HepG2 (cell line): ENCODE results near the gene GALNT16. TPM values are rescaled to one million over a fixed set of nuclear protein-coding genes. Genes with fewer than 3 reads are reported as not detected.
A peak's percentile ranks its signal among the peaks of the same experiment; 100 is the strongest.

Experiments used
- ATAC-seq: fragments of 200-7000 bp; cut with Tn5 transposase; 3 replicates; pipeline ENCODE4 v1.9.1; 2020; ENCODE audit warnings: mild to moderate bottlenecking, moderate library complexity
- BruUV-seq: library from RNA; stranded (reverse); fragments of 400-500 nt; replicated peaks from 2 replicates; lab custom pipeline; 2021; lab: Mats Ljungman, UMichigan
- CTCF ChIA-PET: fragments of 300-600 bp; formaldehyde crosslinking; extraction: SDS; loops from one replicate; lab custom pipeline; 2021; ENCODE audit warnings: low total read pairs, inconsistent platforms, low intra/inter-chr PET ratio; lab: Yijun Ruan, JAX
- POLR2A ChIA-PET: fragments of 350-600 bp; sonication (Branson Sonifier 250); formaldehyde crosslinking; loops from one replicate; lab custom pipeline; 2020; ENCODE audit warnings: antibody characterized with exemption, inconsistent platforms; lab: Yijun Ruan, JAX
- DNase-seq: peaks from one replicate; pipeline ENCODE4 v3.0.0-alpha.2; 2015; ENCODE audit warnings: low spot score
- FAIRE-seq: peaks from 3 replicates; lab custom pipeline; 2011; peaks lifted over from hg19 to GRCh38; lab: Jason Lieb, UNC
- H2AFZ ChIP-seq: one replicate; pipeline ENCODE4 v1.6.1; 2011; ENCODE audit warnings: low read length, inconsistent platforms
- H3K27ac ChIP-seq: fragments of 300-600 bp; 3 replicates; pipeline ENCODE4 v1.8.0; 2011; ENCODE audit warnings: mixed run types, mild to moderate bottlenecking, mixed read lengths, low read length, inconsistent platforms; ENCODE audit not compliant: insufficient read depth; ENCODE audit errors: extremely low read length
- H3K27me3 ChIP-seq, 2 experiments: fragments of 200-600 bp in 1 of 2; 2 replicates in 1 of 2; 3 replicates in 1 of 2; pipeline versions ENCODE4 v1.6.0 to v1.8.0; 2011; ENCODE audit warnings: low read length in 2 of 2, mild to moderate bottlenecking in 2 of 2, moderate library complexity in 2 of 2, inconsistent platforms in 1 of 2; ENCODE audit not compliant: insufficient read depth in 2 of 2, control insufficient read depth in 1 of 2
- H3K36me3 ChIP-seq, 2 experiments: fragments of 200-600 bp in 1 of 2; replicated peaks in 1 of 2; 2 replicates in 1 of 2; 3 replicates in 1 of 2; pipeline versions ENCODE4 v1.5.1 to v1.8.0; 2011; ENCODE audit warnings: low read length in 2 of 2, inconsistent platforms in 1 of 2; ENCODE audit not compliant: insufficient read depth in 2 of 2, control insufficient read depth in 1 of 2
- H3K4me1 ChIP-seq: 2 replicates; pipeline ENCODE4 v1.5.1; 2012; ENCODE audit warnings: low read length, inconsistent platforms; ENCODE audit not compliant: insufficient read depth
- H3K4me2 ChIP-seq: 2 replicates; pipeline ENCODE4 v1.6.0; 2011; ENCODE audit warnings: low read depth, low read length, inconsistent platforms
- H3K4me3 ChIP-seq, 3 experiments: fragments of 200-600 bp in 1 of 3; sonication (generic), shearing (Covaris generic) in 1 of 3; replicated peaks in 1 of 3; 2 replicates each; pipeline ENCODE4 v1.5.1; 2011 to 2016; ENCODE audit warnings: low read length in 3 of 3, inconsistent platforms in 2 of 3, low read depth in 2 of 3, mild to moderate bottlenecking in 2 of 3, control low read depth in 1 of 3, mixed read lengths in 1 of 3; ENCODE audit not compliant: insufficient read depth in 1 of 3
- H3K79me2 ChIP-seq: one replicate; pipeline ENCODE4 v1.6.1; 2011; ENCODE audit warnings: low read length, inconsistent platforms; ENCODE audit not compliant: insufficient read depth
- H3K9ac ChIP-seq: 2 replicates; pipeline ENCODE4 v1.6.0; 2011; ENCODE audit warnings: mild to moderate bottlenecking, low read depth, low read length, inconsistent platforms; ENCODE audit not compliant: insufficient read depth
- H3K9me3 ChIP-seq: 2 replicates; pipeline ENCODE4 v1.5.1; 2012; ENCODE audit warnings: mild to moderate bottlenecking, low read length
- H4K20me1 ChIP-seq: 2 replicates; pipeline ENCODE4 v1.6.0; 2011; ENCODE audit warnings: inconsistent platforms, mild to moderate bottlenecking, low read length, moderate library complexity; ENCODE audit not compliant: insufficient read depth
- HMGXB4 ChIP-seq, 2 experiments: sonication (generic) in 1 of 2; formaldehyde crosslinking in 1 of 2; IDR thresholded peaks; 2 replicates each; pipeline versions ENCODE4 v1.4.0 to v1.6.1; 2018 to 2020; ENCODE audit warnings: missing genetic modification reagents in 2 of 2, borderline replicate concordance in 1 of 2, low read depth in 1 of 2, mild to moderate bottlenecking in 1 of 2, missing biosample characterization in 1 of 2
- HNRNPL ChIP-seq: fragments of 200-400 bp; formaldehyde crosslinking; IDR thresholded peaks from 2 replicates; pipeline ENCODE4 v1.6.1; 2017; ENCODE audit warnings: mild to moderate bottlenecking, low read depth, low read length
- MEIS1 ChIP-seq: sonication (generic); formaldehyde crosslinking; IDR thresholded peaks from 2 replicates; pipeline ENCODE4 v1.9.0; 2021; ENCODE audit warnings: mild to moderate bottlenecking, missing genetic modification reagents, moderate library complexity, borderline replicate concordance
- NFATC3 ChIP-seq: sonication (generic); formaldehyde crosslinking; IDR thresholded peaks from 2 replicates; pipeline ENCODE4 v1.5.1; 2020; ENCODE audit warnings: mild to moderate bottlenecking, missing genetic modification reagents
- RCOR2 ChIP-seq: IDR thresholded peaks from 2 replicates; pipeline ENCODE4 v1.6.1; 2016; ENCODE audit warnings: missing biosample characterization, missing genetic modification reagents
- SKIL ChIP-seq: sonication (generic); formaldehyde crosslinking; IDR thresholded peaks from 2 replicates; pipeline ENCODE4 v1.8.0; 2022; ENCODE audit warnings: missing genetic modification reagents, mild to moderate bottlenecking, moderate library complexity, borderline replicate concordance
- SMC3 ChIP-seq: IDR thresholded peaks from 2 replicates; pipeline ENCODE4 v1.6.1; 2011; ENCODE audit warnings: low read length, improper control_type of control experiment
- STAG1 ChIP-seq: sonication (generic); formaldehyde crosslinking; IDR thresholded peaks from 2 replicates; pipeline ENCODE4 v1.4.0; 2020; ENCODE audit warnings: missing genetic modification reagents
- XRCC5 ChIP-seq: fragments of 200-400 bp; formaldehyde crosslinking; optimal IDR thresholded peaks from 2 replicates; pipeline ENCODE3; 2017; ENCODE audit warnings: mild to moderate bottlenecking, low read length
- ZNF354B ChIP-seq: sonication (generic); formaldehyde crosslinking; IDR thresholded peaks from 2 replicates; pipeline ENCODE4 v1.8.0; 2022; ENCODE audit warnings: mild to moderate bottlenecking, missing genetic modification reagents
- ZNF660 ChIP-seq: sonication (generic); formaldehyde crosslinking; IDR thresholded peaks from 2 replicates; pipeline ENCODE4 v1.5.1; 2020; ENCODE audit warnings: mild to moderate bottlenecking, low read depth, missing genetic modification reagents, borderline replicate concordance
- ZNF7 ChIP-seq: IDR thresholded peaks from 2 replicates; pipeline ENCODE4 v1.6.1; 2016; ENCODE audit warnings: missing biosample characterization, missing genetic modification reagents
- ZNF792 ChIP-seq: IDR thresholded peaks from 2 replicates; pipeline ENCODE4 v1.6.1; 2016
- ZSCAN20 ChIP-seq: sonication (generic); formaldehyde crosslinking; IDR thresholded peaks from 2 replicates; pipeline ENCODE4 v1.4.0; 2020; ENCODE audit warnings: missing genetic modification reagents, mild to moderate bottlenecking, borderline replicate concordance
- ZSCAN9 ChIP-seq: IDR thresholded peaks from 2 replicates; pipeline ENCODE4 v1.6.1; 2016; ENCODE audit warnings: borderline replicate concordance
- WGBS: methylation state at CpG from one replicate; pipeline ENCODE4 v1.1.6; 2017; ENCODE audit warnings: low lambda C conversion rate; 5-methylcytosine and 5-hydroxymethylcytosine counted together
- in situ Hi-C: cut with HindIII; loops from 2 replicates; pipeline ENCODE4 v1.10.0; 2017; ENCODE audit warnings: low pct_unique_long_range_greater_than_20kb; ENCODE audit not compliant: extremely low pct_ligation_motif_present
- intact Hi-C: fragments of 100-400 bp; cut with micrococcal nuclease; formaldehyde crosslinking; loops from one replicate; pipeline ENCODE4 v1.10.0; 2022; ENCODE audit not compliant: unreplicated experiment
- polyA plus RNA-seq, 8 experiments: library from polyadenylated mRNA; depleted of rRNA in 3 of 8; stranded (reverse) in 7 of 8; unstranded in 1 of 8; fragments of >200 nt; fragmentation: Illumina TruSeq in 4 of 8; extraction: Trizol in 4 of 8; gene quantifications; 2 replicates each; pipeline versions ENCODE4 v1.2.1 to v1.2.3, GENCODE V29; 2011 to 2016; ENCODE audit warnings: low read depth in 4 of 8, missing spikeins in 1 of 8, mixed read lengths in 1 of 8; ENCODE audit not compliant: insufficient read depth in 1 of 8
- total RNA-seq, 5 experiments: library from RNA; depleted of rRNA; stranded (reverse); fragments of >200 nt; fragmentation: Illumina TruSeq; extraction: Trizol; gene quantifications; 2 replicates each; pipeline ENCODE4 v1.2.3, GENCODE V29; 2016; ENCODE audit warnings: low read depth in 1 of 5
- TF ChIP-seq, protein P1 (sequence below): sonication (generic); formaldehyde crosslinking; IDR thresholded peaks from 2 replicates; pipeline ENCODE4 v1.4.0; 2020; ENCODE audit warnings: missing genetic modification reagents

The GALNT16 gene
- total and polyA plus RNA-seq, 2 of the 13 experiments (the other 11 are each of a cell fraction or from before 2014, with no cell fraction given), result 0.54 to 0.82 TPM

- H3K4me1 ChIP-seq, result peaks cover 25% of the 10 kb centered on the region
- DNase-seq (peak; percentile 46), FAIRE-seq (peak; percentile 68), ATAC-seq (peak; percentile 83)
- no peaks in the 10 kb centered on the region for H4K20me1 ChIP-seq
- ChIA-PET POLR2A (no interaction called here), CTCF (interaction anchor here (1.1 to 1.8 kb wide), 4 partner anchors 26 to 158 kb away, joined by 3 to 6 read pairs (median 4); partner anchors contain the start of gene GALNT16)
- TF ChIP-seq HMGXB4 (CRISPR knock-in tag; IDR thresholded peaks at IDR 0.05; ENCODE audit: borderline replicate concordance in 1 of 2, low read depth in 1 of 2) (0 out of 4 replicates have a peak, but pooled peaks of 1 of the 2 experiments have one; percentile 22), HNRNPL (no peak), NFATC3 (CRISPR knock-in tag) (no peak), STAG1 (peak; percentile 62), ZNF660 (CRISPR knock-in tag) (no peak), SMC3 (peak; percentile 25; the same call in 1 of the 2 replicates), RCOR2 (no peak), SKIL (CRISPR knock-in tag) (no peak), MEIS1 (no peak), ZNF792 (no peak), ZNF7 (CRISPR knock-in tag) (no peak), XRCC5 (peak; percentile 9), ZNF354B (CRISPR knock-in tag) (no peak), ZSCAN20 (CRISPR knock-in tag) (no peak), ZSCAN9 (CRISPR knock-in tag) (no peak)
- TF ChIP-seq, protein P1, sequence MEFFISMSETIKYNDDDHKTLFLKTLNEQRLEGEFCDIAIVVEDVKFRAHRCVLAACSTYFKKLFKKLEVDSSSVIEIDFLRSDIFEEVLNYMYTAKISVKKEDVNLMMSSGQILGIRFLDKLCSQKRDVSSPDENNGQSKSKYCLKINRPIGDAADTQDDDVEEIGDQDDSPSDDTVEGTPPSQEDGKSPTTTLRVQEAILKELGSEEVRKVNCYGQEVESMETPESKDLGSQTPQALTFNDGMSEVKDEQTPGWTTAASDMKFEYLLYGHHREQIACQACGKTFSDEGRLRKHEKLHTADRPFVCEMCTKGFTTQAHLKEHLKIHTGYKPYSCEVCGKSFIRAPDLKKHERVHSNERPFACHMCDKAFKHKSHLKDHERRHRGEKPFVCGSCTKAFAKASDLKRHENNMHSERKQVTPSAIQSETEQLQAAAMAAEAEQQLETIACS (CRISPR knock-in tag), result no peak
- H3K9ac ChIP-seq, result no peak overlapping the region
- H3K4me2 ChIP-seq, result peak overlapping the region; percentile 38; the same call in 1 of the 2 replicates
- H3K36me3 ChIP-seq, result no peaks in the 10 kb centered on the region
- H3K27me3 ChIP-seq, result 0 out of 5 replicates have a peak, but pooled peaks cover 0 to 2% of the 10 kb centered on the region in 2 experiments
- H3K79me2 ChIP-seq, result no peaks in the 10 kb centered on the region
- H3K27ac ChIP-seq, result no peak overlapping the region
- intact Hi-C loops (loop anchor here (1.0 kb wide), 2 partner anchors 27 to 45 kb away; partner anchors contain the start of gene GALNT16), in situ Hi-C loops (no loop called here)
- no peak overlapping the region for H2AFZ ChIP-seq
- H3K4me3 ChIP-seq, result no peak overlapping the region
- no TSS peak for BruUV-seq
- 16% methylated on average over 9 of the region's 9 CpGs for WGBS
- H3K9me3 ChIP-seq, result no peaks in the 10 kb centered on the region
Measured at GRCh38 chr14:69287098-69288010, 27.4 kb downstream of the GALNT16 start.
